Measurements from ENCODE around the gene TTLL7. TPM values are rescaled to one million over a fixed set of nuclear protein-coding genes. Genes with fewer than 3 reads are reported as not detected.

TTLL7 gene
- total RNA-seq, 2 donors from 2014 or later: 25.7 to 29.0 TPM

DNA sequence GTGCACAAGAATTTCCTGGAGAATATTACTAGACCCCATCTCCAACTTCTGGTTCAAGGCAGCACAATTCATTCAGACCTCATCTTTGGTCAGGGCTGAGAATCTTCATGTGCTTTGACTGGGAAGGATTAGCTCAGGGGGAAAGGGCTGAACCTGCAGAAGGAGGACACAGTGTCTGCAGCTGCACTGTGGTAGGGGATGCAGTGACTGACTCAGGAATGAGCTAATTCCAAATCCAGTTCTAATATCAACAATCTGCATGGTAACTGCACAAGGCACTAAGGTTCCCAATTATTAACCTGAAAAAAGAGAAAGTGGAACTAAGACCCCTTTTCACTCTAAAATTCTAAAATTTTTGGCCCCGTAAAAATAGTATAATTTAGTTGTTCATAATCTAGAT is 31.6 kb downstream of the TTLL7 start:
- ATAC-seq (no peak), DNase-seq (no peak)
- TF ChIP-seq, protein P1, sequence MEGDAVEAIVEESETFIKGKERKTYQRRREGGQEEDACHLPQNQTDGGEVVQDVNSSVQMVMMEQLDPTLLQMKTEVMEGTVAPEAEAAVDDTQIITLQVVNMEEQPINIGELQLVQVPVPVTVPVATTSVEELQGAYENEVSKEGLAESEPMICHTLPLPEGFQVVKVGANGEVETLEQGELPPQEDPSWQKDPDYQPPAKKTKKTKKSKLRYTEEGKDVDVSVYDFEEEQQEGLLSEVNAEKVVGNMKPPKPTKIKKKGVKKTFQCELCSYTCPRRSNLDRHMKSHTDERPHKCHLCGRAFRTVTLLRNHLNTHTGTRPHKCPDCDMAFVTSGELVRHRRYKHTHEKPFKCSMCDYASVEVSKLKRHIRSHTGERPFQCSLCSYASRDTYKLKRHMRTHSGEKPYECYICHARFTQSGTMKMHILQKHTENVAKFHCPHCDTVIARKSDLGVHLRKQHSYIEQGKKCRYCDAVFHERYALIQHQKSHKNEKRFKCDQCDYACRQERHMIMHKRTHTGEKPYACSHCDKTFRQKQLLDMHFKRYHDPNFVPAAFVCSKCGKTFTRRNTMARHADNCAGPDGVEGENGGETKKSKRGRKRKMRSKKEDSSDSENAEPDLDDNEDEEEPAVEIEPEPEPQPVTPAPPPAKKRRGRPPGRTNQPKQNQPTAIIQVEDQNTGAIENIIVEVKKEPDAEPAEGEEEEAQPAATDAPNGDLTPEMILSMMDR (IDR thresholded peaks at IDR 0.05): no peak
- TF ChIP-seq POLR2A (IDR thresholded peaks at IDR 0.05): no peak
- H3K4me3 ChIP-seq: no peak overlapping the region
- H3K27ac ChIP-seq: no peak overlapping the region
- no peaks in the 10 kb centered on the region for H3K9me3 ChIP-seq
- H3K27me3 ChIP-seq: no peaks in the 10 kb centered on the region
- H3K36me3 ChIP-seq (replicated peaks in 1 of 2; ENCODE audit: insufficient read depth in 1 of 2, low read depth in 2 of 2): no peaks in the 10 kb centered on the region
- intact Hi-C loops (cut with DNase I): no loop called here
- peaks cover 22% of the 10 kb centered on the region for H3K4me1 ChIP-seq
- WGBS, 2 donors: 94 to 100% methylated on average over 1 of the region's 1 CpG

- no peaks in the 10 kb centered on the region for H3K27me3 ChIP-seq
- intact Hi-C loops (cut with DNase I): no loop called here
- no peaks in the 10 kb centered on the region for H3K36me3 ChIP-seq (replicated peaks in 1 of 2; ENCODE audit: insufficient read depth in 1 of 2, low read depth in 2 of 2)
- DNase-seq (no peak), ATAC-seq (no peak)
- H3K27ac ChIP-seq: no peak overlapping the region
- TF ChIP-seq POLR2A (IDR thresholded peaks at IDR 0.05): no peak
- TF ChIP-seq, protein P1 (IDR thresholded peaks at IDR 0.05): no peak
- H3K4me3 ChIP-seq: no peak overlapping the region
- H3K4me1 ChIP-seq: peaks cover 29% of the 10 kb centered on the region
- no peaks in the 10 kb centered on the region for H3K9me3 ChIP-seq
Observed at GRCh38 chr1:83964153-83964552, 34.8 kb downstream of the TTLL7 start.

- ATAC-seq (no peak), DNase-seq (no peak)
- 15 to 38% methylated on average over 2 of the region's 2 CpGs for WGBS, 2 donors
- no peak overlapping the region for H3K4me3 ChIP-seq
- H3K9me3 ChIP-seq: no peaks in the 10 kb centered on the region
- intact Hi-C loops (cut with DNase I): no loop called here
- H3K27me3 ChIP-seq: no peaks in the 10 kb centered on the region
- no peak overlapping the region for H3K27ac ChIP-seq
- TF ChIP-seq, protein P1 (IDR thresholded peaks at IDR 0.05): no peak
- no peak for TF ChIP-seq POLR2A (IDR thresholded peaks at IDR 0.05)
- no peaks in the 10 kb centered on the region for H3K36me3 ChIP-seq (replicated peaks in 1 of 2; ENCODE audit: insufficient read depth in 1 of 2, low read depth in 2 of 2)
- H3K4me1 ChIP-seq: peaks cover 29% of the 10 kb centered on the region
Observed at GRCh38 chr1:83961571-83962295, 37.2 kb downstream of the TTLL7 start.

- H3K4me1 ChIP-seq: peaks cover 29% of the 10 kb centered on the region
- H3K27me3 ChIP-seq: no peaks in the 10 kb centered on the region
- no peak for TF ChIP-seq POLR2A (IDR thresholded peaks at IDR 0.05)
- TF ChIP-seq, protein P1 (IDR thresholded peaks at IDR 0.05): no peak
- H3K9me3 ChIP-seq: no peaks in the 10 kb centered on the region
- no peak overlapping the region for H3K27ac ChIP-seq
- no peak for DNase-seq
- ATAC-seq: no peak
- H3K36me3 ChIP-seq (replicated peaks in 1 of 2; ENCODE audit: insufficient read depth in 1 of 2, low read depth in 2 of 2): no peaks in the 10 kb centered on the region
- intact Hi-C loops (cut with DNase I): no loop called here
- no peak overlapping the region for H3K4me3 ChIP-seq
Observed at GRCh38 chr1:83960669-83961277, 38.2 kb downstream of the TTLL7 start.
